T-helper 2 cell treated with Interferon-gamma antibody and Interleukin-4, amounts not matched to agents 5 μg/mL and 100 μg/mL, for 36 hours (primary cell): ENCODE results near the gene P2RY8.
"Not testable (repeated sequence)": the region's sequence is repeated elsewhere in the genome, so short reads cannot be mapped to it uniquely, and the experiment has no call there.

ENCODE experiments used
- DNase-seq: peaks from one replicate; pipeline ENCODE4 v3.0.0; 2021; ENCODE audit warnings: low spot score
- H3K27ac Mint-ChIP-seq: one replicate; pipeline ENCODE4 v1.8.0; 2021; ENCODE audit warnings: mild to moderate bottlenecking, mixed read lengths
- H3K27me3 Mint-ChIP-seq: one replicate; pipeline ENCODE4 v1.8.0; 2021; ENCODE audit warnings: low read depth, mixed read lengths
- H3K36me3 Mint-ChIP-seq: one replicate; pipeline ENCODE4 v1.8.0; 2021; ENCODE audit warnings: low read depth, mixed read lengths
- H3K4me1 Mint-ChIP-seq: one replicate; pipeline ENCODE4 v1.8.0; 2021; ENCODE audit warnings: low read depth, mixed read lengths
- H3K4me3 Mint-ChIP-seq: one replicate; pipeline ENCODE4 v1.8.0; 2022; ENCODE audit warnings: mild to moderate bottlenecking, moderate library complexity, mixed read lengths
- H3K9me3 Mint-ChIP-seq: one replicate; pipeline ENCODE4 v1.8.0; 2021; ENCODE audit warnings: mixed read lengths

P2RY8 gene

GRCh38 chrX:1558761-1559468 lies 21.9 kb upstream of the P2RY8 start:
- Mint-ChIP-seq H3K9me3 (peaks cover 8% of the 10 kb centered on the region), H3K27me3 (peaks cover 12% of the 10 kb centered on the region), H3K36me3 (peaks cover 14% of the 10 kb centered on the region), H3K4me3 (no peak overlapping the region), H3K27ac (no peak overlapping the region), H3K4me1 (peaks cover 44% of the 10 kb centered on the region)
- DNase-seq = no peak

- peaks cover 40% of the 10 kb centered on the region for H3K4me1 Mint-ChIP-seq
- H3K27me3 Mint-ChIP-seq = peaks cover 12% of the 10 kb centered on the region
- H3K9me3 Mint-ChIP-seq = peaks cover 13% of the 10 kb centered on the region
- not testable (repeated sequence) for H3K27ac Mint-ChIP-seq, DNase-seq, H3K4me3 Mint-ChIP-seq
- H3K36me3 Mint-ChIP-seq = peaks cover 16% of the 10 kb centered on the region
Measured at GRCh38 chrX:1557442-1557841, 20.5 kb upstream of the P2RY8 start.

- peaks cover 22% of the 10 kb centered on the region for H3K9me3 Mint-ChIP-seq
- DNase-seq = no peak
- peaks cover 13% of the 10 kb centered on the region for H3K27me3 Mint-ChIP-seq
- H3K4me3 Mint-ChIP-seq = peak overlapping the region; percentile 60
- peak overlapping the region; percentile 92 for H3K27ac Mint-ChIP-seq
- peaks cover 25% of the 10 kb centered on the region for H3K36me3 Mint-ChIP-seq
- peaks cover 46% of the 10 kb centered on the region for H3K4me1 Mint-ChIP-seq
Measured at GRCh38 chrX:1555370-1555769, 18.4 kb upstream of the P2RY8 start.

GRCh38 chrX:1554469-1555210 lies 17.7 kb upstream of the P2RY8 start:
- Mint-ChIP-seq H3K27me3 (peaks cover 13% of the 10 kb centered on the region), H3K27ac (peak overlapping the region; percentile 92), H3K4me3 (peak overlapping the region; percentile 60), H3K36me3 (peaks cover 27% of the 10 kb centered on the region), H3K4me1 (peaks cover 46% of the 10 kb centered on the region), H3K9me3 (peaks cover 22% of the 10 kb centered on the region)
- no peak for DNase-seq

- peak overlapping the region; percentile 29 for H3K4me3 Mint-ChIP-seq
- no peak for DNase-seq
- H3K36me3 Mint-ChIP-seq = peaks cover 27% of the 10 kb centered on the region
- H3K27ac Mint-ChIP-seq = peak overlapping the region; percentile 77
- H3K27me3 Mint-ChIP-seq = peaks cover 13% of the 10 kb centered on the region
- H3K9me3 Mint-ChIP-seq = peaks cover 25% of the 10 kb centered on the region
- H3K4me1 Mint-ChIP-seq = peaks cover 35% of the 10 kb centered on the region
Measured at GRCh38 chrX:1551959-1552546, 15.1 kb upstream of the P2RY8 start.

GRCh38 chrX:1546691-1547251 lies 9.8 kb upstream of the P2RY8 start:
- H3K4me3 Mint-ChIP-seq = no peak overlapping the region
- DNase-seq = no peak
- peaks cover 13% of the 10 kb centered on the region for H3K4me1 Mint-ChIP-seq
- H3K27ac Mint-ChIP-seq = no peak overlapping the region
- peaks cover 5% of the 10 kb centered on the region for H3K9me3 Mint-ChIP-seq
- H3K27me3 Mint-ChIP-seq = peaks cover 3% of the 10 kb centered on the region
- H3K36me3 Mint-ChIP-seq = peaks cover 12% of the 10 kb centered on the region

- H3K27me3 Mint-ChIP-seq = no peaks in the 10 kb centered on the region
- H3K9me3 Mint-ChIP-seq = peaks cover 3% of the 10 kb centered on the region
- H3K4me3 Mint-ChIP-seq = no peak overlapping the region
- peak overlapping the region; percentile 45 for H3K27ac Mint-ChIP-seq
- H3K36me3 Mint-ChIP-seq = peaks cover 9% of the 10 kb centered on the region
- DNase-seq = no peak
- peaks cover 6% of the 10 kb centered on the region for H3K4me1 Mint-ChIP-seq
Measured at GRCh38 chrX:1545776-1546408, 8.9 kb upstream of the P2RY8 start.

- Mint-ChIP-seq H3K27ac (no peak overlapping the region), H3K4me3 (no peak overlapping the region), H3K4me1 (peaks cover 5% of the 10 kb centered on the region), H3K36me3 (peaks cover 7% of the 10 kb centered on the region), H3K27me3 (no peaks in the 10 kb centered on the region), H3K9me3 (no peaks in the 10 kb centered on the region)
- DNase-seq = no peak
Measured at GRCh38 chrX:1542994-1543725, 6.2 kb upstream of the P2RY8 start.

- Mint-ChIP-seq H3K27ac (peak overlapping the region; percentile 73), H3K36me3 (peaks cover 20% of the 10 kb centered on the region), H3K4me3 (peak overlapping the region; percentile 52), H3K4me1 (peaks cover 11% of the 10 kb centered on the region)
- not testable (repeated sequence) for H3K27me3 Mint-ChIP-seq, DNase-seq, H3K9me3 Mint-ChIP-seq
Measured at GRCh38 chrX:1539146-1539545, 2.2 kb upstream of the P2RY8 start.

- not testable (repeated sequence) for DNase-seq
Measured at GRCh38 chrX:1537716-1538090, 718 bp upstream of the P2RY8 start.

GRCh38 chrX:1536712-1537030 lies 314 bp downstream of the P2RY8 start:
- Mint-ChIP-seq H3K36me3 (peaks cover 28% of the 10 kb centered on the region), H3K4me3 (peak overlapping the region; percentile 99), H3K27me3 (no peaks in the 10 kb centered on the region), H3K27ac (peak overlapping the region; percentile 100), H3K9me3 (no peaks in the 10 kb centered on the region), H3K4me1 (peaks cover 16% of the 10 kb centered on the region)
- no peak for DNase-seq

More at GRCh38 chrX:1537716-1538090, 718 bp upstream of the P2RY8 start:
- H3K27me3 Mint-ChIP-seq, H3K9me3 Mint-ChIP-seq: not testable (repeated sequence)
- Mint-ChIP-seq H3K27ac (peak overlapping the region; percentile 100), H3K36me3 (peaks cover 24% of the 10 kb centered on the region), H3K4me3 (peak overlapping the region; percentile 99), H3K4me1 (peaks cover 14% of the 10 kb centered on the region)

GRCh38 chrX:1535241-1536041 lies 1.5 kb downstream of the P2RY8 start:
- Mint-ChIP-seq H3K27me3 (no peaks in the 10 kb centered on the region), H3K4me1 (peaks cover 16% of the 10 kb centered on the region), H3K27ac (peak overlapping the region; percentile 100), H3K9me3 (no peaks in the 10 kb centered on the region), H3K4me3 (peak overlapping the region; percentile 99), H3K36me3 (peaks cover 28% of the 10 kb centered on the region)
- DNase-seq = peak; percentile 63
